ENCODE results near the gene TCFL5.

Gene TCFL5

DNA sequence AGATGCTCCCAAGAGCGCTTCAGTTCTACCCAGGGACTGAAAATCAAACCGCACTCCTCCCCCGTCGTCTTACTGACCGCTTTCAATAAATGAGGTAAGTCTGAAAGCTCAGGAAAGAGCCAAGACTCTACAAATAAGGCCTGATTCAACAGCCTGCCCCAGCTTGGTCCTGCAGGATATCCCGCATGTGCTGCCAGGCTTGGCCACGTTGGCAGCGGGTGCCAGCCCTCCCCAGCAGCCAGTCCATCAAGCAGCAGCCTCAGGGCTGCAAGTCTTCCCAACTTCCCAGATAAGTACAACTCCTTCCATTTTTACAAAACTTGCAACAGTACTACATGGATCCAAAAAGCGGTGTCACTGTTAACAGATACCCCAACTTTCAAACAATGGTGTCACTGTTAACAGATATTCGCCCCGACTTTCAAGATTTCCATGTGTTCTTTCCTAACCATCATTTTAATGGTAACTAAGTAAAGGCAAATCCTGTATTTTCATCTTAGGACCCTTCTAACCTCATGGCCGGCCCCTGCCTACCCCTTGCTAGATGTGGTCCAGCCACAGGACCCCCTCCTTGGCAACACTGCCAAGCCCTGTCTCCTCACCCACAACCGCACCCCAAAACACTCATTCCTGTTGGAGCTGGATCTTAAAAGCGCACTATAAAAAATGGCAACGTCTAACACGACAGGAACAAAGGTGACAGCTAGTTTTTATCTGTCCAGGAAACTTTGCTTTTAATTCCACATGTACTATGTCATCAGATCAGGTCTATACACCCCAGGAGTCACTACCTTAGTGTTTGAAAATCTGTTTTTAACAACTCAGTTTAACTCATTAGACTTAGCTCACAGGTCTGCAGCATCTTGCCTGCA lies 36.7 kb upstream of the TCFL5 start:
- TF ChIP-seq FOXP2 (optimal IDR thresholded peaks at IDR 0.05; ENCODE audit: control extremely low read depth, extremely low read length, insufficient read depth) (no peak), EZH2 (IDR thresholded peaks at IDR 0.05) (no peak), POLR2AphosphoS5 (IDR thresholded peaks at IDR 0.05; ENCODE audit: borderline replicate concordance, low read depth, low read length) (no peak)
- DNase-seq (ENCODE audit: low read depth, low spot score): no peak
- H3K36me3 ChIP-seq (ENCODE audit: insufficient read depth, low read length): peaks cover 60% of the 10 kb centered on the region
- H3K4me3 ChIP-seq: no peak overlapping the region
- H3K9me3 ChIP-seq (ENCODE audit: low read depth, low read length): no peaks in the 10 kb centered on the region
- no peak overlapping the region for H3K27ac ChIP-seq
- H3K9ac ChIP-seq (ENCODE audit: insufficient read length): no peak overlapping the region

- no peaks in the 10 kb centered on the region for H3K9me3 ChIP-seq (ENCODE audit: low read depth, low read length)
- no peak for DNase-seq (ENCODE audit: low read depth, low spot score)
- H3K4me3 ChIP-seq: no peak overlapping the region
- no peak for TF ChIP-seq FOXP2 (optimal IDR thresholded peaks at IDR 0.05; ENCODE audit: control extremely low read depth, extremely low read length, insufficient read depth)
- TF ChIP-seq EZH2 (IDR thresholded peaks at IDR 0.05): no peak
- H3K36me3 ChIP-seq (ENCODE audit: insufficient read depth, low read length): peaks cover 62% of the 10 kb centered on the region
- H3K27ac ChIP-seq: no peak overlapping the region
- H3K9ac ChIP-seq (ENCODE audit: insufficient read length): no peak overlapping the region
Measured at GRCh38 chr20:62897666-62898065, 36.0 kb upstream of the TCFL5 start.

DNA sequence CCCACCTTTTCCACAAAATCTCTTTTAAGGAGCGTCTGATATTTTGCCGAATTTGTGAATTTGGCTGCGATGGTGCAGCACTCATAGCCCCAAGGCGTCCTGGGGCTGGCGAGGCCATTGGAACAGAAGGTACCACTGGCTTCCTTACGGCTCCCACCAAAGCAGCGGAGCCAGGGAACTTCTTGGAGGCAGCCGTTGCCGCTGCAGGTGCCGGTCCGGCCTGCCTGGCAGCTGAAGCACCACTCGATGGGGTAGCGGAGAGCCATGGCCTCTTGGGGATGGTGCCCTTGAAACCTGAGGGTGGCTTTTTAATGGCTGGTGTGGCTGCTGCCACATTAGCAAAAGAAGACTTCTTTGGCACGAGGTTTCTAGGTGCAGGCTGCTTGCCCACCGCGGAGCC lies 34.9 kb upstream of the TCFL5 start:
- Histone ChIP-seq H3K27ac (no peak overlapping the region), H3K36me3 (ENCODE audit: insufficient read depth, low read length) (peaks cover 64% of the 10 kb centered on the region), H3K9me3 (ENCODE audit: low read depth, low read length) (no peaks in the 10 kb centered on the region), H3K9ac (ENCODE audit: insufficient read length) (no peak overlapping the region), H3K4me3 (no peak overlapping the region)
- no peak for DNase-seq (ENCODE audit: low read depth, low spot score)
- TF ChIP-seq POLR2AphosphoS5 (IDR thresholded peaks at IDR 0.05; ENCODE audit: borderline replicate concordance, low read depth, low read length) (no peak), EZH2 (IDR thresholded peaks at IDR 0.05) (no peak), FOXP2 (optimal IDR thresholded peaks at IDR 0.05; ENCODE audit: control extremely low read depth, extremely low read length, insufficient read depth) (no peak)

DNA sequence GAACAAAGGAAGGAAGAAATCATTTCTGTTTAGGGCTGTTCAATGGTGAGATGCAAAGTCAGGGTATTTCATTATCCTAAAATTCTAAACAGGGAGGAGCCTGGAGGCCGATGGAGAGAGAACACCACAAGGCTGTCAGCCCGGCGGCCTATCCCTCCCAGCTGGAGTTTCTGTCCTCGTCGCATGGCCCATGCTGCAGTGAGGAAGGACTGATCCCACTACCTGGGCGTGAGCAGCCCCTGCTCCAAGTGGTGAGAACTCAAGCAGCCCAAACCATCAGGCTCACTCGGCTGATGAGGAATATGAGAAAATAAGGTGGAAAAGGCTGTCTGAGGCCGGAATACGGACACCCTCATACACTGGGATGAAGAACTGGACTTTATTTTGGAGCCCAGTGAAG lies 33.9 kb upstream of the TCFL5 start:
- Histone ChIP-seq H3K4me3 (no peak overlapping the region), H3K9me3 (ENCODE audit: low read depth, low read length) (no peaks in the 10 kb centered on the region), H3K9ac (ENCODE audit: insufficient read length) (no peak overlapping the region), H3K36me3 (ENCODE audit: insufficient read depth, low read length) (peaks cover 68% of the 10 kb centered on the region), H3K27ac (no peak overlapping the region)
- TF ChIP-seq FOXP2 (optimal IDR thresholded peaks at IDR 0.05; ENCODE audit: control extremely low read depth, extremely low read length, insufficient read depth): no peak
- no peak for TF ChIP-seq EZH2 (IDR thresholded peaks at IDR 0.05)
- no peak for TF ChIP-seq POLR2AphosphoS5 (IDR thresholded peaks at IDR 0.05; ENCODE audit: borderline replicate concordance, low read depth, low read length)
- DNase-seq (ENCODE audit: low read depth, low spot score): no peak

DNA sequence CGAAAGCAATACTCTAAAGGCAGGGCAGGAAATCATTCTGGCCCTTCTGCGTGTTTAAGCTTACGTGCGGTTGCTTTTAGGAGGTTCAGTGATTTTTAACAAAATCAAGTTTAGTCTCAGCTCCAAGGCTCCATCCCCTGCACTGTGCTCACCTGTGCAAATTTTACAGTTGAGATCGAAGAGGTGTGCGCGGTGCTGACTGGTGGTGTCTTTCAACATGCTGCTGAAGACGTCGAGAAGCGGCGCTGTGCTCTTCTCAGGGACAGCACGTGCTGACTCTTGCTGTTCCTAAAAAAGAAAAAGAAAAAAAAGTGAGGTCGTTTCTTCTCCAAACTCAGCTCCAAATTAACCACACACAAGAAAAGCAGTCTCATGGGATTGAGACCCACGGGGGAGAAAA lies 32.6 kb upstream of the TCFL5 start:
- no peak overlapping the region for H3K27ac ChIP-seq
- H3K9ac ChIP-seq (ENCODE audit: insufficient read length): no peak overlapping the region
- DNase-seq (ENCODE audit: low read depth, low spot score): no peak
- H3K36me3 ChIP-seq (ENCODE audit: insufficient read depth, low read length): peaks cover 80% of the 10 kb centered on the region
- TF ChIP-seq POLR2AphosphoS5 (IDR thresholded peaks at IDR 0.05; ENCODE audit: borderline replicate concordance, low read depth, low read length) (no peak), FOXP2 (optimal IDR thresholded peaks at IDR 0.05; ENCODE audit: control extremely low read depth, extremely low read length, insufficient read depth) (no peak), EZH2 (IDR thresholded peaks at IDR 0.05) (no peak)
- no peak overlapping the region for H3K4me3 ChIP-seq
- no peaks in the 10 kb centered on the region for H3K9me3 ChIP-seq (ENCODE audit: low read depth, low read length)

- TF ChIP-seq FOXP2 (optimal IDR thresholded peaks at IDR 0.05; ENCODE audit: control extremely low read depth, extremely low read length, insufficient read depth) (no peak), POLR2AphosphoS5 (IDR thresholded peaks at IDR 0.05; ENCODE audit: borderline replicate concordance, low read depth, low read length) (no peak), EZH2 (IDR thresholded peaks at IDR 0.05) (no peak)
- Histone ChIP-seq H3K9me3 (ENCODE audit: low read depth, low read length) (no peaks in the 10 kb centered on the region), H3K9ac (ENCODE audit: insufficient read length) (no peak overlapping the region), H3K36me3 (ENCODE audit: insufficient read depth, low read length) (peaks cover 86% of the 10 kb centered on the region), H3K27ac (no peak overlapping the region), H3K4me3 (no peak overlapping the region)
- no peak for DNase-seq (ENCODE audit: low read depth, low spot score)
Measured at GRCh38 chr20:62893700-62894099, 32.1 kb upstream of the TCFL5 start.

- Histone ChIP-seq H3K27ac (no peak overlapping the region; the same call in 1 of the 2 replicates), H3K36me3 (ENCODE audit: insufficient read depth, low read length) (peaks cover 97% of the 10 kb centered on the region), H3K9me3 (ENCODE audit: low read depth, low read length) (no peaks in the 10 kb centered on the region), H3K4me3 (no peak overlapping the region), H3K9ac (ENCODE audit: insufficient read length) (no peak overlapping the region)
- TF ChIP-seq POLR2AphosphoS5 (IDR thresholded peaks at IDR 0.05; ENCODE audit: borderline replicate concordance, low read depth, low read length) (no peak), FOXP2 (optimal IDR thresholded peaks at IDR 0.05; ENCODE audit: control extremely low read depth, extremely low read length, insufficient read depth) (no peak), EZH2 (IDR thresholded peaks at IDR 0.05) (no peak)
- no peak for DNase-seq (ENCODE audit: low read depth, low spot score)
Measured at GRCh38 chr20:62892348-62893304, 31.0 kb upstream of the TCFL5 start.

GRCh38 chr20:62891111-62891510 lies 29.5 kb upstream of the TCFL5 start:
- no peak overlapping the region for H3K27ac ChIP-seq
- DNase-seq (ENCODE audit: low read depth, low spot score): no peak
- TF ChIP-seq POLR2AphosphoS5 (IDR thresholded peaks at IDR 0.05; ENCODE audit: borderline replicate concordance, low read depth, low read length): no peak
- no peak for TF ChIP-seq FOXP2 (optimal IDR thresholded peaks at IDR 0.05; ENCODE audit: control extremely low read depth, extremely low read length, insufficient read depth)
- no peak for TF ChIP-seq EZH2 (IDR thresholded peaks at IDR 0.05)
- peaks cover 96% of the 10 kb centered on the region for H3K36me3 ChIP-seq (ENCODE audit: insufficient read depth, low read length)
- no peak overlapping the region for H3K9ac ChIP-seq (ENCODE audit: insufficient read length)
- H3K9me3 ChIP-seq (ENCODE audit: low read depth, low read length): no peaks in the 10 kb centered on the region
- H3K4me3 ChIP-seq: no peak overlapping the region
